HepG2 (cell line): ENCODE measurements around the gene BCL2L1. TPM values are rescaled to one million over a fixed set of nuclear protein-coding genes. Genes with fewer than 3 reads are reported as not detected.

Experiments used
- ATF7 ChIP-seq, 2 experiments: fragments of 450-650 bp in 1 of 2; sonication (generic) in 1 of 2; formaldehyde crosslinking in 1 of 2; IDR thresholded peaks; 2 replicates each; pipeline versions ENCODE4 v1.4.0 to v1.6.1; 2016 to 2020; ENCODE audit warnings: antibody characterized with exemption in 1 of 2, mild to moderate bottlenecking in 1 of 2, missing genetic modification reagents in 1 of 2
- BRCA1 ChIP-seq: sonication (generic); formaldehyde crosslinking; IDR thresholded peaks from 2 replicates; pipeline ENCODE4 v1.4.0; 2020; ENCODE audit warnings: missing genetic modification reagents
- CREB3 ChIP-seq: sonication (generic); formaldehyde crosslinking; IDR thresholded peaks from 2 replicates; pipeline ENCODE4 v1.5.0; 2020; ENCODE audit warnings: missing genetic modification reagents
- HNRNPK ChIP-seq: fragments of 200-400 bp; formaldehyde crosslinking; IDR thresholded peaks from 2 replicates; pipeline ENCODE4 v1.6.1; 2018; ENCODE audit warnings: low read length, low read depth, moderate library complexity, mild to moderate bottlenecking; ENCODE audit not compliant: poor library complexity, severe bottlenecking
- KDM6A ChIP-seq: IDR thresholded peaks from 2 replicates; pipeline ENCODE4 v1.6.1; 2016; ENCODE audit warnings: low read depth
- KLF6 ChIP-seq: IDR thresholded peaks from 2 replicates; pipeline ENCODE4 v1.8.0; 2016; ENCODE audit warnings: missing biosample characterization, missing genetic modification reagents
- MYC ChIP-seq: sonication (generic); formaldehyde crosslinking; IDR thresholded peaks from 2 replicates; pipeline ENCODE4 v1.9.0; 2021; ENCODE audit warnings: missing genetic modification reagents, borderline replicate concordance
- PCBP1 ChIP-seq: fragments of 200-400 bp; formaldehyde crosslinking; IDR thresholded peaks from 2 replicates; pipeline ENCODE4 v1.6.1; 2017; ENCODE audit warnings: mild to moderate bottlenecking, low read depth, low read length, borderline replicate concordance
- SETDB1 ChIP-seq: sonication (generic); formaldehyde crosslinking; IDR thresholded peaks from 2 replicates; pipeline ENCODE4 v1.5.1; 2020; ENCODE audit warnings: missing genetic modification reagents, mild to moderate bottlenecking, borderline replicate concordance
- SYNCRIP ChIP-seq: fragments of 200-400 bp; formaldehyde crosslinking; IDR thresholded peaks from 2 replicates; pipeline ENCODE4 v1.6.1; 2018; ENCODE audit warnings: mild to moderate bottlenecking, low read depth, low read length; ENCODE audit not compliant: insufficient read depth
- TIGD3 ChIP-seq: sonication (generic); formaldehyde crosslinking; IDR thresholded peaks from 2 replicates; pipeline ENCODE4 v1.5.1; 2020; ENCODE audit warnings: mild to moderate bottlenecking, missing genetic modification reagents, borderline replicate concordance
- YY1 ChIP-seq: IDR thresholded peaks from 2 replicates; pipeline ENCODE4 v1.6.1; 2011; ENCODE audit warnings: low read length, low read depth, moderate library complexity, mild to moderate bottlenecking; ENCODE audit not compliant: insufficient read depth, insufficient replicate concordance
- ZBTB3 ChIP-seq: sonication (generic); formaldehyde crosslinking; IDR thresholded peaks from 2 replicates; pipeline ENCODE4 v1.4.0; 2020; ENCODE audit warnings: low read depth, mild to moderate bottlenecking, moderate library complexity, missing genetic modification reagents, borderline replicate concordance
- ZFYVE20 ChIP-seq: sonication (generic); formaldehyde crosslinking; IDR thresholded peaks from 2 replicates; pipeline ENCODE4 v1.8.0; 2023; ENCODE audit warnings: low read depth, mild to moderate bottlenecking, moderate library complexity, missing genetic modification reagents, borderline replicate concordance
- ZHX1 ChIP-seq: sonication (generic); formaldehyde crosslinking; IDR thresholded peaks from 2 replicates; pipeline ENCODE4 v1.8.1; 2022; ENCODE audit warnings: low read depth, mild to moderate bottlenecking, missing genetic modification reagents
- ZNF333 ChIP-seq: sonication (generic); formaldehyde crosslinking; IDR thresholded peaks from 2 replicates; pipeline ENCODE4 v1.4.0; 2020; ENCODE audit warnings: mild to moderate bottlenecking, missing genetic modification reagents, borderline replicate concordance
- ZNF350 ChIP-seq: sonication (generic); formaldehyde crosslinking; IDR thresholded peaks from 2 replicates; pipeline ENCODE4 v1.4.0; 2020; ENCODE audit warnings: mild to moderate bottlenecking, low read depth, missing genetic modification reagents, borderline replicate concordance
- ZNF513 ChIP-seq: sonication (generic); formaldehyde crosslinking; conservative IDR thresholded peaks from 2 replicates; pipeline ENCODE4 v1.5.0; 2020; ENCODE audit warnings: missing genetic modification reagents
- ZNF644 ChIP-seq: IDR thresholded peaks from 2 replicates; pipeline ENCODE4 v1.6.1; 2016; ENCODE audit warnings: low read depth
- ZNF788 ChIP-seq: sonication (generic); formaldehyde crosslinking; IDR thresholded peaks from 2 replicates; pipeline ENCODE4 v1.5.0; 2020; ENCODE audit warnings: mild to moderate bottlenecking, missing genetic modification reagents, borderline replicate concordance
- ZNF839 ChIP-seq: sonication (generic); formaldehyde crosslinking; IDR thresholded peaks from 2 replicates; pipeline ENCODE4 v1.4.0; 2020; ENCODE audit warnings: missing genetic modification reagents, mild to moderate bottlenecking, borderline replicate concordance
- polyA plus RNA-seq, 8 experiments: library from polyadenylated mRNA; depleted of rRNA in 3 of 8; stranded (reverse) in 7 of 8; unstranded in 1 of 8; fragments of >200 nt; fragmentation: Illumina TruSeq in 4 of 8; extraction: Trizol in 4 of 8; gene quantifications; 2 replicates each; pipeline versions ENCODE4 v1.2.1 to v1.2.3, GENCODE V29; 2011 to 2016; ENCODE audit warnings: low read depth in 4 of 8, missing spikeins in 1 of 8, mixed read lengths in 1 of 8; ENCODE audit not compliant: insufficient read depth in 1 of 8
- total RNA-seq, 5 experiments: library from RNA; depleted of rRNA; stranded (reverse); fragments of >200 nt; fragmentation: Illumina TruSeq; extraction: Trizol; gene quantifications; 2 replicates each; pipeline ENCODE4 v1.2.3, GENCODE V29; 2016; ENCODE audit warnings: low read depth in 1 of 5

BCL2L1 gene
- total and polyA plus RNA-seq, 2 of the 13 experiments (the other 11 are each of a cell fraction or from before 2014, with no cell fraction given): 164 to 258 TPM

- peak; percentile 99 for TF ChIP-seq ZHX1 (CRISPR knock-in tag)
- TF ChIP-seq ATF7 (IDR thresholded peaks at IDR 0.05): peak; percentile 88
- TF ChIP-seq ATF7 (CRISPR knock-in tag; IDR thresholded peaks at IDR 0.05): peak; percentile 99
- TF ChIP-seq ZNF839 (CRISPR knock-in tag): no peak
- peak; percentile 82; the same call in 1 of the 2 replicates for TF ChIP-seq ZBTB3 (CRISPR knock-in tag)
- TF ChIP-seq ZNF513 (CRISPR knock-in tag): no peak
- peak; percentile 97 for TF ChIP-seq KDM6A
- TF ChIP-seq SYNCRIP: no peak
- TF ChIP-seq TIGD3 (CRISPR knock-in tag): no peak
- no peak; the same call in 1 of the 2 replicates for TF ChIP-seq BRCA1 (CRISPR knock-in tag)
- no peak for TF ChIP-seq PCBP1
- TF ChIP-seq MYC: peak; percentile 85; the same call in 1 of the 2 replicates
- TF ChIP-seq KLF6 (CRISPR knock-in tag): peak; percentile 88; the same call in 1 of the 2 replicates
- no peak for TF ChIP-seq SETDB1 (CRISPR knock-in tag)
- no peak for TF ChIP-seq CREB3 (CRISPR knock-in tag)
- no peak for TF ChIP-seq HNRNPK
- no peak for TF ChIP-seq ZFYVE20 (CRISPR knock-in tag)
- TF ChIP-seq YY1: peak; percentile 63
- TF ChIP-seq ZNF333: no peak
- peak; percentile 99 for TF ChIP-seq ZNF788 (CRISPR knock-in tag)
- TF ChIP-seq ZNF644 (CRISPR knock-in tag): peak; percentile 95
- peak; percentile 99 for TF ChIP-seq ZNF350 (CRISPR knock-in tag)
Observed at GRCh38 chr20:31695849-31696804, 26.5 kb downstream of the BCL2L1 start (continued).
